Left ventricle myocardium inferior (tissue), 1 donor: Measurements from ENCODE around the gene BTBD17. TPM values are rescaled to one million over a fixed set of nuclear protein-coding genes. Genes with fewer than 3 reads are reported as not detected.

ENCODE experiments used
- DNase-seq: peaks from one replicate; pipeline ENCODE4 v3.0.0-alpha.2; 2020
- H3K27ac ChIP-seq: fragments of 200-600 bp; replicated peaks from 2 replicates; pipeline ENCODE4 v1.8.0; 2021
- H3K27me3 ChIP-seq: fragments of 200-600 bp; 2 replicates; pipeline ENCODE4 v1.8.0; 2021; ENCODE audit warnings: low read depth
- H3K36me3 ChIP-seq: fragments of 200-600 bp; 2 replicates; pipeline ENCODE4 v1.8.0; 2021
- H3K4me1 ChIP-seq: fragments of 200-600 bp; 2 replicates; pipeline ENCODE4 v1.8.0; 2021
- H3K4me3 ChIP-seq: fragments of 200-600 bp; 2 replicates; pipeline ENCODE4 v1.8.0; 2021; ENCODE audit warnings: mild to moderate bottlenecking, moderate library complexity
- H3K9me3 ChIP-seq: fragments of 200-600 bp; replicated peaks from 2 replicates; pipeline ENCODE4 v1.8.0; 2021
- intact Hi-C: fragments of 100-400 bp; cut with micrococcal nuclease; formaldehyde crosslinking; loops from one replicate; pipeline ENCODE4 v1.11.0; 2022
- total RNA-seq: library from RNA; stranded (reverse); fragmentation: NEBNext Ultra II Directional; extraction: Animal tissue kit (Norgen Biotek cat#: 25700); gene quantifications from one replicate; pipeline ENCODE4 v1.2.1, GENCODE V29; 2021
- TF ChIP-seq, protein P1 (sequence below): fragments of 200-600 bp; IDR thresholded peaks from 2 replicates; pipeline ENCODE4 v1.8.0; 2021; ENCODE audit warnings: antibody characterized with exemption, mild to moderate bottlenecking, borderline replicate concordance
- donor health status: DM: no; HTN: yes; CAD: no; lungs with severe emphysema.

BTBD17 gene
- total RNA-seq, 1 donor from 2014 or later: not detected

DNA sequence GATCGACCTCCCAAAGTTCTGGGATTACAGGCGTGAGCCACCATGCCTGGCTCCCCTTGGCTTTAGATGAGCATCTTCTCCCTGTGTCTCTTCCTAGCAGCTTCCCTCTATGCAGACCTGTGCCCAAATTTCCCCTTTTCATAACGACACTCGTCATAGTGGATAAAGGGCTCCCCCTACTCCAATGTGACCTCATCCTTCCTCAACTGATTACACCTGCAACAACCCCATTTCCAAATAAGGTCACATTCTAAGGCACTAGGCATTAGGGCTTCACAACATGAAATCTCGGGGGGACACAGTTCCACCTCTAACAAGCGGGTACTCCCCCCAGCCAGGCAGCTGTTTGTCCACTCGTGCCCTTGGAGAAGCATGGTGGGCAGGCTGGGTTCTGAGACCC lies 25.4 kb downstream of the BTBD17 start:
- peaks cover 6% of the 10 kb centered on the region for H3K27me3 ChIP-seq
- intact Hi-C loops: no loop called here
- H3K36me3 ChIP-seq: no peaks in the 10 kb centered on the region

DNA sequence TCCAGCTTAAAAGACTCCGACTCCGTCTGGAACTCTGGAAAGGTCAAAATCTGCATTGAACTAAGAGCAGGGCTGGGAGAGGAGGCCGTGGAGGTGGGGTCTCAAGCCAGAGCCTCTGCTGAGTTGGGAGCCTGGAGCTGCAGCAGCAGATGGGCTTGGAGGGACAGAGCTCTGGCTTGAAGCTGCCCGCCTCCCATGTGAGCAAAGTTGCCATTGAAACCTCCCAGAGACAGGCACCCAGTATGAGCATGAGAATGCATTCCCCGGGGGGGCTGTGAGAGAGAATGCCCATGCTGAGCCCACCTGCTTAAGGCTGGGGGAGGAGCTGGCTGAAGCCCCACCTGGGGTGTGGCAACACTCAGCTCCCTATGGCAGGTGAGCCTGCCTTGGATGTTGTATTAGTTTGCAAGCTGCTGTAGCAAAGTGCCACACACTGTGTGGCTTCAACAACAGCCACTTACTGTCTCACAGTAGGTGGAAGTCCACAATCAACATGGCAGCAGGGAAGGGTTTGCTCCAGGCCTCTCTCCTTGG lies 26.1 kb downstream of the BTBD17 start:
- Histone ChIP-seq H3K4me1 (no peaks in the 10 kb centered on the region), H3K27me3 (peaks cover 7% of the 10 kb centered on the region), H3K36me3 (no peaks in the 10 kb centered on the region), H3K4me3 (no peak overlapping the region), H3K27ac (no peak overlapping the region), H3K9me3 (no peaks in the 10 kb centered on the region)
- no peak for DNase-seq
- TF ChIP-seq, protein P1, sequence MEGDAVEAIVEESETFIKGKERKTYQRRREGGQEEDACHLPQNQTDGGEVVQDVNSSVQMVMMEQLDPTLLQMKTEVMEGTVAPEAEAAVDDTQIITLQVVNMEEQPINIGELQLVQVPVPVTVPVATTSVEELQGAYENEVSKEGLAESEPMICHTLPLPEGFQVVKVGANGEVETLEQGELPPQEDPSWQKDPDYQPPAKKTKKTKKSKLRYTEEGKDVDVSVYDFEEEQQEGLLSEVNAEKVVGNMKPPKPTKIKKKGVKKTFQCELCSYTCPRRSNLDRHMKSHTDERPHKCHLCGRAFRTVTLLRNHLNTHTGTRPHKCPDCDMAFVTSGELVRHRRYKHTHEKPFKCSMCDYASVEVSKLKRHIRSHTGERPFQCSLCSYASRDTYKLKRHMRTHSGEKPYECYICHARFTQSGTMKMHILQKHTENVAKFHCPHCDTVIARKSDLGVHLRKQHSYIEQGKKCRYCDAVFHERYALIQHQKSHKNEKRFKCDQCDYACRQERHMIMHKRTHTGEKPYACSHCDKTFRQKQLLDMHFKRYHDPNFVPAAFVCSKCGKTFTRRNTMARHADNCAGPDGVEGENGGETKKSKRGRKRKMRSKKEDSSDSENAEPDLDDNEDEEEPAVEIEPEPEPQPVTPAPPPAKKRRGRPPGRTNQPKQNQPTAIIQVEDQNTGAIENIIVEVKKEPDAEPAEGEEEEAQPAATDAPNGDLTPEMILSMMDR: no peak
- intact Hi-C loops: no loop called here

More for the DNA sequence above, 25.4 kb downstream of the BTBD17 start:
- no peak for DNase-seq
- Histone ChIP-seq H3K9me3 (no peaks in the 10 kb centered on the region), H3K27ac (no peak overlapping the region), H3K4me1 (no peaks in the 10 kb centered on the region), H3K4me3 (no peak overlapping the region)
- TF ChIP-seq, protein P1: no peak

DNA sequence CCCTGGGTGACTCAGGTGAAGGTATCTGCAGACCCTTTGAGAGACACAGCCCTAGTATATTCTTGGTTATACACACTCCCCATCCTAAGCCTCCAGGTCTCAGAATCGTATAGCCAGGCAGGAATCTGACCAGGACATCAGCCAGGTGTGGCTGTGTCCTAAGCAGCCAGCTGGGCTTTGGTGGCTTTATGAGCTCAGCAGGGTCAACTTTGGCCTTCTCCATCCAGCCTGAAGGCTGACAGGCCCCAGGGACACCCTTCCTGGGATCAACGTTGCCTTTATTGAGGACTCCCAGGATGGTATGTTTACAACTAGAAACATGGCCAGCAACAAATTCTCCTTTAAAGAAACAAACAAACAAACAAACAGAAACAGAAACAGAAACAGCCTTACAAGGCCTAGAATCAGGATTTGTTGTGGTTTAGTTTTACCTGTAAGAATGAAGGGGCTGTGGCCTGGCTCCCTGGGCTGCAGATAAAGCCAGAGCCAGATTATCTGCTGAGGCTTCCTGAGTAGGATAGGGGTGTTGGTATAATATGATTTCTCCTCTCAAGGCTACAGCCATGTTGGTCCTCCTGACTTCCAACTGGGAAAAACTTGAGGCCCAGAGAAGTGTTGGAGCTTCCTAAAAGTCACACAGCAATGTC lies 27.2 kb downstream of the BTBD17 start:
- TF ChIP-seq, protein P1: no peak
- DNase-seq: no peak
- intact Hi-C loops: no loop called here
- Histone ChIP-seq H3K27me3 (peaks cover 14% of the 10 kb centered on the region), H3K4me3 (no peak overlapping the region), H3K9me3 (no peaks in the 10 kb centered on the region), H3K36me3 (no peaks in the 10 kb centered on the region), H3K27ac (no peak overlapping the region), H3K4me1 (no peaks in the 10 kb centered on the region)

DNA sequence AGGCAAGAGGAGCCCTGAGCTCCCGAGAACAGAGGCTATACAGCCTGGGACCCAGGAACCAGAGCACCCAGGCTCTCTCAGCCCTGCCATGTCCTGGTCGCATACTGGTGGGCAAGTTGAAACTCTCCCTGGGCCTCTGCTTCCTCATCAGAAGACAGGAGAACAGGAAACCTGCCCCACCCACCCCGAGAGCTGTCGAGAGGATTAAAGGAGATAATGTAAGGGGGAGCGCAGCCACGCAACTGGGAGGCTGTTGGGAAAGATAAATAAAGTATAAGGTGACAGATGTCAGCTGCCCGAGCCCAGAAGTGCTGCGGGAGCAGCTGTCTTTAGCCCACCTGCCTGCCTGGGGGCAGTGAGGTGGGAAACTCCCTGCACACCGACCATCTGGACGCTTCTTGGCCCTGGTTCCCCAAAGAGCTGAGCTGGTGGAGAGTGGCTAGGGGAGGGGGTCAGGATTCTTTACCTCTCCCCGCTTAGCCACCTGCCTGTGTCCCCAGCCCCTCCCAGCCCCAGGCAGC lies 28.8 kb downstream of the BTBD17 start:
- TF ChIP-seq, protein P1: no peak
- Histone ChIP-seq H3K36me3 (no peaks in the 10 kb centered on the region), H3K4me3 (no peak overlapping the region), H3K9me3 (no peaks in the 10 kb centered on the region), H3K27ac (no peak overlapping the region), H3K4me1 (no peaks in the 10 kb centered on the region), H3K27me3 (peaks cover 16% of the 10 kb centered on the region)
- no peak for DNase-seq
- intact Hi-C loops: no loop called here

DNA sequence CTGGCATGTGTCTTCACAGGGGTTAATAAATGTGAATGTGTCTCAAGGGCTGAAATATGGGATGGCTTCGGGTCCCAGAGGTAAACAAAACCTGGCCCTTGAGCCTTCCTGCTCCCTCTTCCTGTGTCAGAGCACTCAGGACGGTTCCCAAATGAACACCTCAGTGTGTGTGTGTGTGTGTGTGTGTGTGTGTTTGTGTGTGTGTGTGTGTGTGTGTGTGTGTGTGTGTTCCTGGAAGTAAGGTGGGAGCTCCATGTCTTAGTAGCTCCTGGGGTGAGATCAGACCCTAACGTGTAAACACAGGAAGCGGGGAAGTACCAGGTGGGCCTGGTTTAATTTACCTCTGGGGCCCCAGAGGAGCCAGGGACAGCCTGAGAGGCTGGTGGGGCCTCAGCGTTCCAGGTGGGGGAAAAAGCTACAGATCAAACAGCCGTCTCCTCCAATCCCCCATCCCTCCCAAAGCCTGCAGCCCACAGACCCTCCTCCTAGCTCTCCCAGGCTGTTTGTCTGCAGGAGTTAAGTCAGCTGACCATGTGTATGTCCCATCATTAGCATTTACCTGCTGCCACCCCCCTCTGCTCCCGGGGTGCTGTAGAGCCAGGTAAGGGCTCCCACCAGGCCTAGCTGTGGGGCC lies 29.5 kb downstream of the BTBD17 start:
- Histone ChIP-seq H3K27me3 (peaks cover 16% of the 10 kb centered on the region), H3K4me1 (peaks cover under 1% of the 10 kb centered on the region), H3K4me3 (no peak overlapping the region), H3K27ac (no peak overlapping the region), H3K36me3 (no peaks in the 10 kb centered on the region), H3K9me3 (no peaks in the 10 kb centered on the region)
- no peak for DNase-seq
- intact Hi-C loops: no loop called here
- TF ChIP-seq, protein P1: no peak
